Hematopoietic multipotent progenitor cell treated with erythropoietin and hydrocortisone succinate and interleukin-3 and kit ligand, for 4 days (in vitro differentiated cells): Measurements from ENCODE around the gene TOP2B.

Experiments used
- DNase-seq: peaks from one replicate; pipeline ENCODE4 v3.0.0-alpha.2; 2015

Gene TOP2B, protein sequence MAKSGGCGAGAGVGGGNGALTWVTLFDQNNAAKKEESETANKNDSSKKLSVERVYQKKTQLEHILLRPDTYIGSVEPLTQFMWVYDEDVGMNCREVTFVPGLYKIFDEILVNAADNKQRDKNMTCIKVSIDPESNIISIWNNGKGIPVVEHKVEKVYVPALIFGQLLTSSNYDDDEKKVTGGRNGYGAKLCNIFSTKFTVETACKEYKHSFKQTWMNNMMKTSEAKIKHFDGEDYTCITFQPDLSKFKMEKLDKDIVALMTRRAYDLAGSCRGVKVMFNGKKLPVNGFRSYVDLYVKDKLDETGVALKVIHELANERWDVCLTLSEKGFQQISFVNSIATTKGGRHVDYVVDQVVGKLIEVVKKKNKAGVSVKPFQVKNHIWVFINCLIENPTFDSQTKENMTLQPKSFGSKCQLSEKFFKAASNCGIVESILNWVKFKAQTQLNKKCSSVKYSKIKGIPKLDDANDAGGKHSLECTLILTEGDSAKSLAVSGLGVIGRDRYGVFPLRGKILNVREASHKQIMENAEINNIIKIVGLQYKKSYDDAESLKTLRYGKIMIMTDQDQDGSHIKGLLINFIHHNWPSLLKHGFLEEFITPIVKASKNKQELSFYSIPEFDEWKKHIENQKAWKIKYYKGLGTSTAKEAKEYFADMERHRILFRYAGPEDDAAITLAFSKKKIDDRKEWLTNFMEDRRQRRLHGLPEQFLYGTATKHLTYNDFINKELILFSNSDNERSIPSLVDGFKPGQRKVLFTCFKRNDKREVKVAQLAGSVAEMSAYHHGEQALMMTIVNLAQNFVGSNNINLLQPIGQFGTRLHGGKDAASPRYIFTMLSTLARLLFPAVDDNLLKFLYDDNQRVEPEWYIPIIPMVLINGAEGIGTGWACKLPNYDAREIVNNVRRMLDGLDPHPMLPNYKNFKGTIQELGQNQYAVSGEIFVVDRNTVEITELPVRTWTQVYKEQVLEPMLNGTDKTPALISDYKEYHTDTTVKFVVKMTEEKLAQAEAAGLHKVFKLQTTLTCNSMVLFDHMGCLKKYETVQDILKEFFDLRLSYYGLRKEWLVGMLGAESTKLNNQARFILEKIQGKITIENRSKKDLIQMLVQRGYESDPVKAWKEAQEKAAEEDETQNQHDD (N-terminal part only)

DNA sequence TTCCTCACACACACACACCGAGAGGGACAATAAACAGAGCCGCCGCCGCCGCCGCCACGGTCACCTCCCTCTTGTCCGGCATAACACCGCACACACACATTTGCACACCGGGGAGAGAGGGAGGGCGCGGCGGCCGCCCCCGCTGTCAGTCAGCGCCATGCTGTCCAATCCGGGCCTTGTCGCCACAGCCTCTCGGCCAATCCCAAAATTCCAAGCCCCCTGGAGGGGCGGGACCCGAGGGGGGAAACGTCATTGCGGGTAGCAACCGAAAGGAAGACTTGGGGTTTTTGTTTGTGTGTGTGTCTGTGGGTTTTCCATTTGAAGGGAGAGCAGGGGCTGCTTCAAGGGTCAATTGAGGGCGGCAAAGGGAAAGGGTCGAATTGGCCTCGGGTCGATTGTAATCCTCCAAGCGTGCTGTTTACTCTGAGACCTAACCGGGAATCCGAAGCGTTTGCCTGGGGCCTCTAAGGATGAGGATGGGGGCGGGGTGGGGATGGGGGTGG, at the start of gene TOP2B:
Gene TOP2B (minus strand): TSS at position 96 of the 503 bp plus-strand sequence. CDS start 610 bp downstream, outside the sequence.
- DNase-seq, result peak; percentile 98

DNA sequence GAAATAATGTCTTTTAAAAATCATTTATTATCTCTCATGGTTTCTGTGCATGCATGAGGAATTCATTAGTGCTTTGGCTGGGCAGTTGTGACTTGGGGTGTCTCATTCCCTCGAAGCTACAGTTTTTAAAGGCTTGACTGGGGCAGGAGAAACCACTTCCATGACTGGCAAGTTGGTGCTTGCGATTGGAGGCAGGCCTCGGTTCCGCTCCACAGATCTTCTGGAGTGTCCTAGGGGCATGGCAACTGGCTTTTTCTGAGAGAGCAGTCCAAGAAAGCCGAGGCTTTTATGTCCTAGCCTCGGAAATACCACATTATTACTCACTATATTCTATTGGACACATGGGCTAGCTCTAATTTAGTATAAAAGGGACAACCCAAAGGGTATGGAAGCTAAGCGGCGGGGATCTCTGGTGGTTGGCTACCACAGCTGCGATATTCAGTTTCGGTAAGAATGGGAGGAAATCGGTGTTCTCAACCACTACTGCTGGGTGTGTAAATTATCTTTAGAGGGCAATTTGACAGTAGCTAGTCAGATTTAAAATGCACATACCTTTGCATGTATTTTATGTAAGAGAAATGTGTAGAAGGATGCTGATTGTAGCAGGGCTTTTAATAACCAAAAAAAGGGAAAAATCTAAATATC, 48.8 kb upstream of the TOP2B start:
- DNase-seq, result no peak

DNA sequence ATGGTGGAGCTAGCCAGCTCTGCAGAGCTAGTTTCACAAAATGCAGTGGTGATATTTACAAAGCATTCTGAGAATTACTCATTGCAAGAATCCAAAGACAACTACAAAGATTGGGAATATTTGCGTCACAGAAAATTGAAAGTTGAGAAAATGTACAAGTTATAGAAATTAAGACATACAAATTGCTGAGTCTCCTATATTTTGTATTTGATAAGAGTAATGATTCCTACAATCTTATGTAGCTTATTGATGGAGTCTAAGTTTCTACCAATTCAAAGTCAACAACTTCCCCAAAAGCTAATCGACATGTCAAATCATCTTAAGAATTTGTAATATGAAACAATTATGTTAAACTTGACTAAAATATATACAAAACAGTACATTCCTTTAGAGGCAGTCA, 46.4 kb upstream of the TOP2B start:
- DNase-seq, result no peak

DNA sequence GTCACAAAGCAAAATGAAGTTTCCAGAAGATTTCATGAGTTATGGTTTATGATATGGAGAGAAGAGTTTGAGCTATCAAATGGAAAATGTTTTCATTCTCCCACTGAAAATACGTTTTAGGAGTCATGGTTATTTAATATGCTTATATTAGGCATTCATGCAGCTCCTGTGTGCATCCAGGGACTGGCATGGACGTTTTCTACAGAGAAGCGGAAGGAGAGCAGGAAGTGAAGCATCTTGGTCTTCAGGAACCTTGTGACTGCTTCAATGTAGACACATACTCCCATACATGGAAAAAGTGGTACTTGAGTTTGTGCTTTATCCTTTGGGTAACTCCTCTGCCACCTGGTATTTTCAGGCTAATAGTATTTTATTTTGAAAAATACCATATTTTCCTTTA, 43.3 kb upstream of the TOP2B start:
- DNase-seq, result no peak

DNA sequence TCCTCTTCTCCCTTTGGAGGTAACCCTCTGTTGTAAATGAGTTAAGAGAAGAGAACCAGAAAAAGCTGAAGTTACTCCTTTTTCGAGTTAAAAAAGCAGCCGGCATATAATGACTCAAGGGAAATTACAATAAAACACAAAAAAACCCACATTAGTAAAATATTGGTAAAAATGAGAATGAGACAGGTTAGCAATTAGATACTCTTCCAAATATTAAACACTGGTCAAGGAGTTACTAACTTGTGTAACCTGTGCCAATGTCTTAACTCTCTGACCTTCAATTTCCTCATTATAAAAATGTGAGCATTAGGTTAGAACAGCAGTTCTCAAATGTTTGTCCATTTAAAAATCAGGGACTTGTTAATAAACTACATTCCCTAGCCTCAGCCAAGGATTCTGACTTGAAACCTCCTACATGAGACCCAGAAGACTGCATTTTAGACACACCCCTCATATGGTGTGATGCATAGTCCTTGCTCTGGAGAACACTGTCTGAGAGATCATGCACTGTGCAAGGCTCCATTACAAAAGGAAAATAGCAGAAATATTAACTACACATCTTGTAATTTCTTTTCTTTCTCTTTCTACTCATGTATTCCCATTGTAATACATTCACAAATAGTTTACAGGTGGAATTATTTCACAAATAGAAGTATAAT, 42.7 kb upstream of the TOP2B start:
- no peak for DNase-seq

DNA sequence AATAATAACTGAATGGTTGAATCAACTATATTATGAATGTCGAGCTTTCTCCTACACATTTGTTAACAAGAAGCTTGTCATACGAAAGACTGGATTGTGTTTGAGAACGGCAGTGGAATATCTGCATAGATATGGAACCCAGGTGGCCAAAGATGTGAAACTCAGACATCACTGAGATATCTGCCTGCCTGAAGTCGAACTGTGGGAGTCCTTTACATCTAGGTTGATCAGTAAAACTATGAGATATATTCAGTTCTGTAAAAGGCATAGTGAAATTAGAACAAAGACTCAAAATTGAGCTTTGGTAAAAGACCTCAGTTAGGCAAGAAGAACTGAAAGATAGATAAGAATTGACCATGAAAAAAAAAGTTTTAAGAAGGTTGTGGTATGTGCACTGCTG, 41.5 kb upstream of the TOP2B start:
- DNase-seq, result no peak

DNA sequence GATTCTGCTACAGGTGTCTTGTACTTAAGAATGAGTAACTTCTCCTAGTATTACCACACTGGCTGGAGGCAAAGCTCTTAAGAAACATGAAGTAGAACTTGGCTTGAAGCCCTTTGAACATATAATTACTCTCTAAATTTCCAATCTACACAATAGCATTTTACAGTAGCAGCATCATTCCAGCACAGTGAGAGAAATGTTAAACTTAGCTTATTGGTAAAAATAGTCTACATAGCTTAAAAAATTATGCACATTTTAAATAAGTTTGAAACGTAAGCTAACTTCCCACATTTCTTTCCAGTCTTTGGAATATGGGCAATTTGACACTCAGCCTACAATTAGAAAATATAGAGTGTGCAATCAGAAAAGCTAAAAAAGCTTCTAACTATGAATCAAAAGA, 32.8 kb upstream of the TOP2B start:
- DNase-seq, result no peak

DNA sequence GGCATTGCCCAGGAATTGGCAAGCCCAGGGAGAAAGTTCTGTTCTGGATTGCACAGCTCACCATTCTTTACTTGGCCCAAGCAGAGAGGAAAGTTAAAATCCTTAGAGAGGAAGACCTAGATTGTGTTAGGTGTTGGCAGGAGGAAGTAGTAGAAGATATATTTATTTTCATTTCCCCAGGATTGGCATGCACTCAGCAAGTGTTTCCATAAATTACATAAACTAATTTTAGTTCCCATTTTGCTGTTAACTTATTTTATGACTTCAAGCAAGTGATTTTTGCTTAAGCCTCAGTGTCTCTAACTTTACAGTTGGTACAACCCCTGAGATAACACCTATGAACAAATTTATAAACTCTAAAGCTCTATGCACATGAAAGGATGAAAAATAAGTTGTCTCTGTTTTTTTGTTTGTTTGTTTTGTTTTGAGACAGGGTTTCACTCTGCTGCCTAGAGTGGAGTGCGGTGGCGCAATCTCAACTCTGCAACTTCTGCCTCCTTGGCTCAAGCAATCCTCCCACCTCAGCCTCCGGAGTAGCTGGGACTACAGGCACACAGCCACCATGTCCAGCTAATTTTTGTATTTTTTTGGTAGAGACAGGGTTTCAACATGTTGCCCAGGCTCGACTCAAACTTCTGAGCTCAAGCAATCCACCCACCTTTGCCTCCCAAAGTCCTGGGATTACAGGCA, 31.2 kb upstream of the TOP2B start:
- no peak for DNase-seq

DNA sequence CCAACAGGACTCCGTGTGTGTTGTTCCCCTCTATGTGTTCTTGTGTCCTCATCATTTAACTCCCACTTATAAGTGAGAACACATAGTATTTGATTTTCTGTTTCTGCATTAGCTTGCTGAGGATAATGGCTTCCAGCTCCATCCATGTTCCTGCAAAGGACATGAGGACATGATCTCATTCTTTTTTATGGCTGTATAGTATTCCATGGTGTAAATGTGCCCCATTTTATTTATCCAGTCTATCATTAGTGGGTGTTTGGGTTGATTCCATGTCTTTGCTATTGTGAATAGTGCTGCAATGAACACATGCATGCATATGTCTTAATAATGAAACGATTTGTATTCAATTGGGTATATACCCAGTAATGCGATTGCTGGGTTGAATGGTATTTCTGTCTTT, 28.5 kb upstream of the TOP2B start:
- DNase-seq, result no peak

DNA sequence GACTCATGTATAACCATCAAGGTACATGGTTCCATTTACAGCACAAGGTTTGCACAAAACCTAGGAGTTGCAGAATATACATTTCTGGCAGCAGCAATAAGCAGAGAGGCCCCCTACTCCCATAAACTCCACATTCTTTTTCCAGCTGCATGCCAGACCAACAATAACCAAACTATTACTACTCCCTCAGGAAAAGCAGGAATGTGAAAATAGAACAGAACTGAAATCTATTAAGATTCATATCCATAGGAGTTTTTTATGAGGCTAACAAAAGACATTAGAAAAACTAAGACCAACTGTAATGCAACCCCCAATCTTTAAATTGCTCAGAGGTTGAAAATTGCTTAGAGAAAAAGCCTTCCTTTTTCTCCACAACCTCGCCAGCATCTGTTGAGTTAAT, 27.6 kb upstream of the TOP2B start:
- no peak for DNase-seq

DNA sequence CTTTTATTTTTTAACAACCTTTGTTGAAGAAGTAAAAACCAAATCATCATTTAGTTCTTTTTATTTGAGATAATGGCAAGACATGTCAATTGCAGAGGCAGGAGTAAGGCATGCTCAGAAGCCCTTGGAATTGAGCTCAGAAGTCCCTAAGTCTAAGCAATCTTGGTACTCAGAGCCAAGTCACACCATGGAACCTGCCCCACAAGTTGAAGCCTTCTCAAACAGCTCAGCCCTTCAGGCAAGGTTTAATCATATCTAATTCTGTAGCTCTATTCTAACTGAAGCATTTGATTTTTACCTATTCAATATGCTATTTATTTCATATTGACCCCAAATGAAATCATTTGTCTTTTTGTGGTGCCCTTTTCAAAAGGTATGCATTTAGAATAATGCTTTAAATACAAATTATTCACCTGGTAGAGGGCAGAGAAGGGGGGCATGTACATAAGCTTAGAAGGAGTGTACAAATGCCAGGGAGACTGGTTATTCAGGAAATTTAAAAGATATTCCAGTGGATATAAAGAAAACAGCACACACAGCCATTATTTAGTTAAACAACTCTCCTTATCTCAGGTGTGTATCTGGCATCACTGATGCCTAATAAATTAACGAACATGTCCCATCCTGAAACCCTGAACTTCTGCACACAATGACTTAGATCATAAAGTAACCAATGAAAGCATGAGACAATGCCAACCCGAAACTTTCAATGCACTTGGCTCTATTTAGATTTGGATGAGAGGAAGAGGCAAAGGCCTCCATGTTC, 26.2 kb upstream of the TOP2B start:
- no peak for DNase-seq

DNA sequence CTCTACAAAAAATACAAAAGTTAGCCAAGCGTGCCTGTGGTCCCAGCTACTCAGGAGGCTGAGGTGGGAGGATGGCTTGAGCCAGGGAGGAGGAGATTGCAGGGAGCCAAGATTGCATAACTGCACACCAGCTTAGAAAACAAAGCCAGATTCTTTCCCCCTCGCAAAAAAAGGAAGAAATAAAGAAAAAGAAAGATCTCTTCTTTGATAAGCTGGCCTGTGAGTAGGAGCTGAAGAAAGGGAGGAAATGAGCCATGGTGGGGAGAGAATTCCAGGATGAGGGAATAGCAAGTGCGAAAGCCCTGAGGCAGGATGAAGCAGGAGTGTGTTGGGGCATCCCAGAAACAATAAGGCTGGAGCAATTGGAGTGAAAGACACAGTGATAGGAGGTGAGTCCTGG, 24.5 kb upstream of the TOP2B start:
- peak; percentile 20 for DNase-seq

DNA sequence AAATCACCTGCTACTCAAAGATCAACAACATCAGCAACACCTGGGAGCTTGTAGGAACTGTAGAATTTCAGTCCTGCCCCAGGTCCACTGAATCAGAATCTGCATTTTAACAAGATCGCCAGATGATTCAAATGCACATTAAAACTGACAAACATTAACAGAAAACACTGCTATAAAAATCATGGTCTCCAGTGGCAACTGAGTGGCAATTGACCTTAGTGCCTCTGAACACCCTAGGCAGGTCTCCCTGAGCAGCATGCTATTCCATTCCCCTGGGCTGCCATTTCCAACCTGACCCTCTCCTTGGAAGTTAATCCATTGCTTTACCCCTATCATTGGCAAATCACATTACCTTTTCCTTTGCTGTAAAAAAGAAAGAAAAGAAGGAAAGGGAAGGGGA, 23.0 kb upstream of the TOP2B start:
- no peak for DNase-seq

DNA sequence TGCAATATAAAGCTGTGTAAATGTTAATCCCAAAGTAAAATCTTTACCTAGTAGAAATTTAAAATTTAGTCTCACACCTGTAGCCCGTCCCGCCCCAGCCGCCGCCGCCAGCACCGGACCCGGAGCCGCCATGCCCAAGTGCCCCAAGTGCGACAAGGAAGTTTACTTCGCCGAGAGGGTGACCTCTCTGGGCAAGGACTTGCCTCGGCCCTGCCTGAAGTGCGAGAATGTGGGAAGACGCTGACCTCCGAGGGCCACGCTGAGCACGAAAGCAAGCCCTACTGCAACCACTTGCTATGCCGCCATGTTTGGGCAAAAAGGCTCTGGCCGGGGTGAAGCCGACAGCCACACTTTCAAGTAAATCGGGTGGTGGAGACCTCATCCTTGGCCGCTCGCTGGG, 22.1 kb upstream of the TOP2B start:
- DNase-seq, result no peak

DNA sequence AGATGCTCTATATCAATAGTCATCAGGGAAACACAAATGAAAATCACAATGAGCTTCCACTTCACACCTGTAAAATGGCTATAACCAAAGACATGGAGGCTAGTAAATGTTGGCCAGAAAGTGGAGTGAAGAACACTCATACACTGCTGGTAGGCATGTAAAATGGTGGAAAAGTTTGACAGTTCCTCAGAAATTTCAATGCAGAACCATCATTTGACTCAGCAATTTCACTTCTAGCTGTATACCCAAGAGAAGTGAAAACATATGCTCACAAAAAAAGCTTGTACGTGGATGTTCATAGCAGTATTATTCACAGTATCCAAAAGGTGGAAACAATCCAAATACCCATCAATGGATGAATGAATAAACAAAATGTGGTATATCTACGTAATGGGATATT, 19.2 kb upstream of the TOP2B start:
- DNase-seq, result no peak

DNA sequence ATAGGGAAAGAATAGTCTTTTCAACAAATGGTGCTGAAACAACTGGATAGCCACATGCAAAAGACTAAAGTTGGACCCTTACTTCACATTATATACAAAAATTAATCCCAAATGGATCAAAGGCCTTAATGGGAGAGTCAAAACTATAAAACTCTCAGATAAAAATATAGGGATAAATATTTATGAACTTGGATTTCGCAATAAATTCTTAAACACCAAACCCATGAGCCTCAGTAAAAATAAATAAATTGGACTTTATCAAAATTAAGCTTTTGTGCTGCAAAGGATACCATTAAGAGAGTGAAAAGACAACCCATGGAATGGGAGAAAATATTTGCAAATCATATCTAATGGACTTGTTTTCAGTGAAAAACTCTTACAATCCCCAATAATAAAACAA, 18.7 kb upstream of the TOP2B start:
- no peak for DNase-seq

DNA sequence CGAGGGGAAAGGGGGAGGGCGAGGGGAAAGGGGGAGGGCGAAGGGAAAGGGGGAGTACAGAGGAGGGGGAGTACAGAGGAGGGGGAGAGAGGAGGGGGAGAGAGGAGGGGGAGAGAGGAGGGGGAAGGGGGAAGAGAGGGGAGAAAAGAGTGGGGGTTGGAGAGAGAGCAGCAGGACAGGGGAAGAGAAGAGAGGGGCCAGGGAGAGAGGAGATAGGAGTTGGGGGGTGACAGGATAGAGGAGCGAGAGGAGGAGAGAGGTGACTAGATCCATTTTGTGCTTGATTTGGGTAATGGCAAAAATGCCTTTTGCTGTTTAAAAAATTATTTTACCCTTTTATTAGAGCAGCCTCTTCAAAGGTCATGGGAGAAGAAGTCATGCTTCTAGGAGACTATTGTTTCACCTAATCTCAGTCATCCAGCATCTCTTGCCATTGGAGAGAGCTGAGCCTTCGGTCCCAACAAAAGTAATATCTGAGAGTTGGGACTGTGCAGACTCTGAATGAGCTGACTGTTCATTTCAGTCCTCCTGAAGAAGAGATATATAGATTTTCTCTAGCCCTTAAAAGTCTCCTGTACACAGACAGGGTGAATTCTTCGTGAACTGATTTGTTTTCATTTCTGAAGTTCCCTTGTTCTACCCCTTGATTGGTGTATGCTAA, 15.1 kb upstream of the TOP2B start:
- DNase-seq, result no peak

DNA sequence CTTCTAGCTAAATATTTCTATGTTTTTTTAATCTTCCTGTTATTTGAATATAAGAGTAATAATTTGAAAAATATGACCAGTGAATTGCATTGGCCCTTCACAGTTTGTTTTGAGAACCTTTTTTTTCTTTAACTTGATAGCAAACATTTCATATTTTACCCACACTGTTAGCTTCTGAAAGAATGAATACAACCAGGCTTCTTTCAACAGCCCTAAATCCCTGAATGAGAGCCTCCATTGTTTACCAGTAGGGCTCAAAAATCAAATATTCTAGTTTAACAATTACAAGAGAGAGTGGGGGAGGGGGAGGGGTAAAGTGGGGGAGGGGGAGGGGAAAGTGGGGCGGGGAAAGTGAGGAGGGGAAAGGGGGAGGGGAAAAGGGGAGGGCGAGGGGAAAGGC, 14.5 kb upstream of the TOP2B start:
- DNase-seq, result no peak

DNA sequence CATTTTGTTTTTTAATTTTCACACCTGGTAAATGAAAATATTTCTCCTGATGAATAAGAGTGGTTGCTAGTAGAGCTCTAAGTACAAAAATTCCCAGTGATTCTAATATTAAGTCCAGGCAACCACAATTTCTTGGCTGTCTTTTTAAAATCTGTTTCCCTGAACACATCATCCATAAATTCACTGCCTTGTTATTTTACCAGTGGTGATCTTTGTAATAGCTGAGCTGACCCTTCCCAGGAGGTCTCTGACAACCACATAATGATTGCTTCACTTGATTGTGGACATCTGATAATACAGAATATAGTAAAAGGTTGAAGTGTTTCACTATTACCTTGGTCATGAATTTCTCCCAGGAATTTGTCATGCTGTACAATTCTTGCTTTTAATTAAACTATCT, 13.9 kb upstream of the TOP2B start:
- no peak for DNase-seq

DNA sequence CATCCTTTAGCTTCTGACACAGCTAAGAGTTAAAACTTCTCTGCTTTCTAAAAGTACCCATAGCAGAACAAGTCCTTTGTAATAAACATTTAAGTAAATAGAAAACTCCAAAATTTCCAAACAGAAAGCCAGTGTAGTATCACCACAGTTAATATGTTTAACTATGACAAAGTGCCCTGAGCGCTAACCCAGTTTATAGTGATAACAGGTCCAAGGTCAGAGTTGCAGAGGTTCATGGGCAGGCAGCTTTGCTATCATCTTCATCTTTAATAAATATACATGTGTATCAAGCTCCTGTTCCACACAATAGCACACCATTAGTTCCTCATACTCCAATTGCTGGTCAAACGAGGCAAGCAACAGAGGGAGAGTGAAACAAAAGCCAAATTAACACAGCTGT, 12.4 kb upstream of the TOP2B start:
- no peak for DNase-seq
